GM23338 (cell line): ENCODE results near the gene PPFIA1. TPM values are rescaled to one million over a fixed set of nuclear protein-coding genes. Genes with fewer than 3 reads are reported as not detected.

Experiments used
- ATAC-seq: fragments of 200-7000 bp; cut with Tn5 transposase; 3 replicates; pipeline ENCODE4 v1.9.1; 2020
- DNase-seq: peaks from one replicate; pipeline ENCODE4 v3.0.0-alpha.2; 2015; ENCODE audit warnings: low spot score
- H2AFZ ChIP-seq: fragments of 200-600 bp; sonication (generic); 2 replicates; pipeline ENCODE4 v1.8.0; 2016; ENCODE audit warnings: antibody characterized with exemption, mild to moderate bottlenecking, moderate library complexity
- H3F3A ChIP-seq: fragments of 200-600 bp; sonication (generic); replicated peaks from 2 replicates; pipeline ENCODE4 v1.8.0; 2017; ENCODE audit warnings: antibody characterized with exemption, mixed run types, low read depth
- H3K27ac ChIP-seq: fragments of 200-600 bp; sonication (generic); 2 replicates; pipeline ENCODE4 v1.6.1; 2016; ENCODE audit warnings: low read depth
- H3K27me3 ChIP-seq: fragments of 200-600 bp; sonication (generic); 2 replicates; pipeline ENCODE4 v1.8.0; 2016; ENCODE audit warnings: mild to moderate bottlenecking, mixed run types, moderate library complexity; ENCODE audit not compliant: insufficient read depth
- H3K36me3 ChIP-seq: fragments of 200-600 bp; sonication (generic); 2 replicates; pipeline ENCODE4 v1.8.0; 2016; ENCODE audit warnings: mild to moderate bottlenecking; ENCODE audit not compliant: insufficient read depth
- H3K4me1 ChIP-seq: fragments of 200-600 bp; sonication (generic); 2 replicates; pipeline ENCODE4 v1.8.0; 2016; ENCODE audit warnings: mild to moderate bottlenecking, moderate library complexity; ENCODE audit not compliant: insufficient read depth
- H3K4me2 ChIP-seq: fragments of 200-600 bp; sonication (generic); 2 replicates; pipeline ENCODE4 v1.7.1; 2017; ENCODE audit warnings: mixed run types
- H3K4me3 ChIP-seq: fragments of 200-600 bp; sonication (generic); 2 replicates; pipeline ENCODE4 v1.6.1; 2016; ENCODE audit warnings: mixed run types
- H3K79me2 ChIP-seq: fragments of 200-600 bp; sonication (generic); replicated peaks from 2 replicates; pipeline ENCODE4 v1.8.0; 2017; ENCODE audit warnings: mild to moderate bottlenecking; ENCODE audit not compliant: insufficient read depth
- H3K9me2 ChIP-seq: fragments of 200-600 bp; sonication (generic); 2 replicates; pipeline ENCODE4 v1.8.0; 2017; ENCODE audit not compliant: insufficient read depth
- H4K20me1 ChIP-seq: fragments of 200-600 bp; sonication (generic); replicated peaks from 2 replicates; pipeline ENCODE4 v1.8.0; 2017; ENCODE audit warnings: mild to moderate bottlenecking; ENCODE audit not compliant: insufficient read depth
- H3K27ac Mint-ChIP-seq: 2 replicates; pipeline ENCODE4 v1.8.0; 2020; ENCODE audit warnings: inconsistent platforms, mild to moderate bottlenecking, moderate library complexity, mixed read lengths
- H3K27me3 Mint-ChIP-seq: 3 replicates; pipeline ENCODE4 v1.8.0; 2022; ENCODE audit warnings: low read depth, mild to moderate bottlenecking, moderate library complexity, mixed read lengths, inconsistent platforms; ENCODE audit not compliant: insufficient read depth, poor library complexity
- H3K36me3 Mint-ChIP-seq: 3 replicates; pipeline ENCODE4 v1.8.0; 2021; ENCODE audit warnings: low read depth, mild to moderate bottlenecking, inconsistent platforms, moderate library complexity, mixed read lengths
- H3K4me1 Mint-ChIP-seq: 3 replicates; pipeline ENCODE4 v1.8.0; 2020; ENCODE audit warnings: mild to moderate bottlenecking, inconsistent platforms, mixed read lengths
- H3K4me3 Mint-ChIP-seq: 3 replicates; pipeline ENCODE4 v1.8.0; 2021; ENCODE audit warnings: moderate library complexity, mild to moderate bottlenecking, inconsistent platforms, mixed read lengths
- H3K9me3 Mint-ChIP-seq: 3 replicates; pipeline ENCODE4 v1.8.0; 2020; ENCODE audit warnings: moderate library complexity, mild to moderate bottlenecking, inconsistent platforms, mixed read lengths
- CTCF ChIP-seq, 2 experiments: fragments of 200-600 bp in 1 of 2; sonication (generic) in 1 of 2; conservative IDR thresholded peaks; 2 replicates each; pipeline versions ENCODE4 v1.5.1 to v1.6.1; 2016 to 2017; ENCODE audit warnings: antibody characterized with exemption in 2 of 2, low read depth in 2 of 2, mild to moderate bottlenecking in 2 of 2, moderate library complexity in 1 of 2
- EZH2 ChIP-seq: fragments of 200-600 bp; sonication (generic); IDR thresholded peaks from one replicate; pipeline ENCODE4 v1.8.0; 2017; ENCODE audit warnings: antibody characterized with exemption, mild to moderate bottlenecking, low read depth; ENCODE audit not compliant: unreplicated experiment
- EZH2phosphoT487 ChIP-seq: fragments of 200-600 bp; sonication (generic); IDR thresholded peaks from one replicate; pipeline ENCODE4 v1.8.1; 2018; ENCODE audit warnings: antibody characterized with exemption; ENCODE audit not compliant: unreplicated experiment
- JUNB ChIP-seq: IDR thresholded peaks from one replicate; pipeline ENCODE4 v1.6.1; 2016; ENCODE audit warnings: antibody characterized with exemption; ENCODE audit not compliant: unreplicated experiment
- NANOG ChIP-seq: IDR thresholded peaks from 2 replicates; pipeline ENCODE4 v1.6.1; 2016; ENCODE audit warnings: antibody characterized with exemption, borderline replicate concordance
- STAT1 ChIP-seq: IDR thresholded peaks from one replicate; pipeline ENCODE4 v1.6.1; 2016; ENCODE audit warnings: antibody characterized with exemption; ENCODE audit not compliant: unreplicated experiment
- polyA plus RNA-seq: library from polyadenylated mRNA; unstranded; fragments of >200 nt; fragmentation: Nextera tagmentation; extraction: Ambion mirVana; gene quantifications from 2 replicates; pipeline ENCODE4 v1.2.1, GENCODE V29; 2016
- total RNA-seq: library from RNA; depleted of rRNA; stranded (reverse); fragments of >200 nt; shearing (Covaris generic); gene quantifications from 2 replicates; pipeline ENCODE4 v1.2.3, GENCODE V29; 2014
- TF ChIP-seq, protein P1 (sequence below): IDR thresholded peaks from one replicate; pipeline ENCODE4 v1.6.1; 2018; ENCODE audit warnings: antibody characterized with exemption; ENCODE audit not compliant: unreplicated experiment
- TF ChIP-seq, protein P2 (sequence below): IDR thresholded peaks from 2 replicates; pipeline ENCODE4 v1.6.1; 2016; ENCODE audit warnings: antibody characterized with exemption

The PPFIA1 gene
- total and polyA plus RNA-seq, 2 experiments from 2014 or later: 41.7 to 62.0 TPM

- TF ChIP-seq, protein P1, sequence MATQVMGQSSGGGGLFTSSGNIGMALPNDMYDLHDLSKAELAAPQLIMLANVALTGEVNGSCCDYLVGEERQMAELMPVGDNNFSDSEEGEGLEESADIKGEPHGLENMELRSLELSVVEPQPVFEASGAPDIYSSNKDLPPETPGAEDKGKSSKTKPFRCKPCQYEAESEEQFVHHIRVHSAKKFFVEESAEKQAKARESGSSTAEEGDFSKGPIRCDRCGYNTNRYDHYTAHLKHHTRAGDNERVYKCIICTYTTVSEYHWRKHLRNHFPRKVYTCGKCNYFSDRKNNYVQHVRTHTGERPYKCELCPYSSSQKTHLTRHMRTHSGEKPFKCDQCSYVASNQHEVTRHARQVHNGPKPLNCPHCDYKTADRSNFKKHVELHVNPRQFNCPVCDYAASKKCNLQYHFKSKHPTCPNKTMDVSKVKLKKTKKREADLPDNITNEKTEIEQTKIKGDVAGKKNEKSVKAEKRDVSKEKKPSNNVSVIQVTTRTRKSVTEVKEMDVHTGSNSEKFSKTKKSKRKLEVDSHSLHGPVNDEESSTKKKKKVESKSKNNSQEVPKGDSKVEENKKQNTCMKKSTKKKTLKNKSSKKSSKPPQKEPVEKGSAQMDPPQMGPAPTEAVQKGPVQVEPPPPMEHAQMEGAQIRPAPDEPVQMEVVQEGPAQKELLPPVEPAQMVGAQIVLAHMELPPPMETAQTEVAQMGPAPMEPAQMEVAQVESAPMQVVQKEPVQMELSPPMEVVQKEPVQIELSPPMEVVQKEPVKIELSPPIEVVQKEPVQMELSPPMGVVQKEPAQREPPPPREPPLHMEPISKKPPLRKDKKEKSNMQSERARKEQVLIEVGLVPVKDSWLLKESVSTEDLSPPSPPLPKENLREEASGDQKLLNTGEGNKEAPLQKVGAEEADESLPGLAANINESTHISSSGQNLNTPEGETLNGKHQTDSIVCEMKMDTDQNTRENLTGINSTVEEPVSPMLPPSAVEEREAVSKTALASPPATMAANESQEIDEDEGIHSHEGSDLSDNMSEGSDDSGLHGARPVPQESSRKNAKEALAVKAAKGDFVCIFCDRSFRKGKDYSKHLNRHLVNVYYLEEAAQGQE: no peak
- no peak for TF ChIP-seq JUNB
- no peak for TF ChIP-seq NANOG
- TF ChIP-seq CTCF (conservative IDR thresholded peaks at IDR 0.05; ENCODE audit: low read depth in 2 of 2): no peak
- TF ChIP-seq, protein P2, sequence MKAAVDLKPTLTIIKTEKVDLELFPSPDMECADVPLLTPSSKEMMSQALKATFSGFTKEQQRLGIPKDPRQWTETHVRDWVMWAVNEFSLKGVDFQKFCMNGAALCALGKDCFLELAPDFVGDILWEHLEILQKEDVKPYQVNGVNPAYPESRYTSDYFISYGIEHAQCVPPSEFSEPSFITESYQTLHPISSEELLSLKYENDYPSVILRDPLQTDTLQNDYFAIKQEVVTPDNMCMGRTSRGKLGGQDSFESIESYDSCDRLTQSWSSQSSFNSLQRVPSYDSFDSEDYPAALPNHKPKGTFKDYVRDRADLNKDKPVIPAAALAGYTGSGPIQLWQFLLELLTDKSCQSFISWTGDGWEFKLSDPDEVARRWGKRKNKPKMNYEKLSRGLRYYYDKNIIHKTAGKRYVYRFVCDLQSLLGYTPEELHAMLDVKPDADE: no peak
Measured at GRCh38 chr11:70324376-70325115, 54.1 kb downstream of the PPFIA1 start (continued).

GRCh38 chr11:70325824-70326223 is 55.3 kb downstream of the PPFIA1 start:
- H3K27ac Mint-ChIP-seq: no peak overlapping the region
- Histone ChIP-seq H3K4me3 (no peak overlapping the region), H3K27ac (no peak overlapping the region), H3K36me3 (peaks cover 63% of the 10 kb centered on the region), H3K79me2 (peaks cover 14% of the 10 kb centered on the region), H2AFZ (no peak overlapping the region), H4K20me1 (peaks cover 21% of the 10 kb centered on the region), H3F3A (no peaks in the 10 kb centered on the region), H3K9me2 (no peaks in the 10 kb centered on the region), H3K4me1 (0 out of 2 replicates have a peak, but pooled peaks cover 3% of the 10 kb centered on the region), H3K27me3 (no peaks in the 10 kb centered on the region), H3K4me2 (no peak overlapping the region)
- no peaks in the 10 kb centered on the region; the same call in 2 of the 3 replicates for H3K9me3 Mint-ChIP-seq
- DNase-seq (no peak), ATAC-seq (no peak)
- peaks cover 70% of the 10 kb centered on the region for H3K36me3 Mint-ChIP-seq
- peaks cover 3% of the 10 kb centered on the region for H3K27me3 Mint-ChIP-seq
- H3K4me3 Mint-ChIP-seq: no peak overlapping the region
- peaks cover 3% of the 10 kb centered on the region; the same call in 2 of the 3 replicates for H3K4me1 Mint-ChIP-seq
- TF ChIP-seq STAT1 (no peak), CTCF (conservative IDR thresholded peaks at IDR 0.05; ENCODE audit: low read depth in 2 of 2) (no peak), EZH2phosphoT487 (no peak), EZH2 (no peak)
